Cerebellar cortex (tissue), 1 donor: ENCODE results near the gene TALDO1.
A peak's percentile ranks its signal among the peaks of the same experiment; 100 is the strongest.
"Not testable (repeated sequence)": the region's sequence is repeated elsewhere in the genome, so short reads cannot be mapped to it uniquely, and the experiment has no call there.

Experiments used
- DNase-seq: peaks from one replicate; pipeline ENCODE4 v3.0.0-alpha.2; 2015; ENCODE audit warnings: low spot score

The TALDO1 gene

DNA sequence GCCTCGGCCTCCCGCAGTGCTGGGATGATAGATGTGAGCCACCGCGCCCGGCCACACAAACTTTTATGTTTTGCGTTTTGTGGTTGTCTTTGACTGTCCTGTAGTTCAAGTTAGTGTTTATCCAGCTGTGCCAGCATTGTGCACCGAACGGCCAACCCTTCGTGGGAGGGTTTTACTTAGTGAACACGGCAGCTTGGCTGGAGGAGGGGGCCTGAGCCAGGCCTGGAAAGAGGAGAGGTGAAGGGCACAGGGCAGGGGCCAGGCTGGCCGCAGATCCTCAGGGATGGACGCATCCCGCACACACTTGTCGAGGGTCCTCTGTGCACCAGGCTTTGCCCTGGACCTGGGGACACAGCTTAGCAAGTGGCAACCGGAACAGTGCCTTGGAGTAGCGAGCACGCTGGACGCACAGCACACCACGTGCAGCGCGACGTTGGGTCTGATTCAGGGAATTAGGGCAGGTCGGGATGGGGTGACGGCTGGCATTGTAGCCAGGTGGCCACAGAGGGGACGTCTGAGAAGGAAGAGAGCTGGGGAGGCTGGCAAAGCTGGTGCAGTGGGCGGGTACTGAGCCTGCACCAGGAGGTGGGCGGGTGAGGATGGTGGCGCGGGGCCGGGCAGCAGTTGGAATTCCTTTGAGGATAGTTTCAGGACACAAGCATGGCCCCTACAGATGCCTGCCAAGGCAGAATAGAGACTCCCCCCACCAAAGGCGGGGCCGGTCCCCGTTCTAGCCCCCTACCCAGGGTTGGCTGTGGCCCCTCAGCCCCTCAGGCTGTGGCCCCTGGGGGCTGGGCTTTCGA lies 27.8 kb upstream of the TALDO1 start:
- DNase-seq = no peak

DNA sequence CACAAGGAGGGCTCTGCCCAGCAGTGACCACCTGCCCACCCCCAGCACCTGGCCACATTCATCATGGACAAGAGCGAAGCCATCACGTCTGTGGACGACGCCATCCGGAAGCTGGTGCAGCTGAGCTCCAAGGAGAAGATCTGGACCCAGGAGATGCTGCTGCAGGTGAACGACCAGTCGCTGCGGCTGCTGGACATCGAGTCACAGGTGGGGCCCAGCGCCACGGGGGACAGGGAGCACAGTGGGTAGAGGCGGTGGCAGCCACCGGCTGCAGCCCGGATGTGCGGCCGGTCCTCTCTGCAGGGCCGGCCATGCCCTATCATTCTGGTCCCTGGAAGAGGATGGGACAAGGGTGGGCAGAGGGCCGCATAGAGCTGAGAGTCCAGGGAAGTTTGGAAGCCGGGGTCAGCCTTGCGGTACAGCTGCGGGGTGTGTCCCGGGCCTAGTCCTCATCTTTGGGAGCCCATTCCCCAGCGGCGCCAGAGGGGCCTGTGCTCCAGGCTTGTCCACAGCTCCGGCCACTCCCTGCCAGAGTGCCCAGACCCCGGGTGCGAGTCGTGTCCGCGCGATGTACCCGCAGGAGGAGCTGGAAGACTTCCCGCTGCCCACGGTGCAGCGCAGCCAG lies 27.1 kb upstream of the TALDO1 start:
- DNase-seq = no peak

DNA sequence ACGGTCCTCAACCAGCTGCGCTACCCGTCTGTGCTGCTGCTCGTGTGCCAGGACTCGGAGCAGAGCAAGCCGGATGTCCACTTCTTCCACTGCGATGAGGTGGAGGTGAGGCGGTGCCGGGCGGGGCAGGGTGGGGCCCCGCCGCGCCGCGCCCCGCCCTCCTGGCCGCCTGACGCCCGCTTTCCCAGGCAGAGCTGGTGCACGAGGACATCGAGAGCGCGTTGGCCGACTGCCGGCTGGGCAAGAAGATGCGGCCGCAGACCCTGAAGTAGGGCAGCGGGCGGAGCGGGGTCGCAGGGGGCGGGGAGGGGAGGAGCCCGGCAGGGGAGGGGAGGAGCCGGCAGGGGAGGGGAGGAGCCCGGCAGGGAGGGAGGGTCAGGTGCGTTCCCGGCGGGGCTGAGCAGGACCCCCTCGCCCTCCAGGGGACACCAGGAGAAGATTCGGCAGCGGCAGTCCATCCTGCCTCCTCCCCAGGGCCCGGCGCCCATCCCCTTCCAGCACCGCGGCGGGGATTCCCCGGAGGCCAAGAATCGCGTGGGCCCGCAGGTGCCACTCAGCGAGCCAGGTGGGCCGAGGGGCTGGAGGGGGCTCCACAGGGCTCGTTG lies 26.5 kb upstream of the TALDO1 start:
- DNase-seq = no peak

DNA sequence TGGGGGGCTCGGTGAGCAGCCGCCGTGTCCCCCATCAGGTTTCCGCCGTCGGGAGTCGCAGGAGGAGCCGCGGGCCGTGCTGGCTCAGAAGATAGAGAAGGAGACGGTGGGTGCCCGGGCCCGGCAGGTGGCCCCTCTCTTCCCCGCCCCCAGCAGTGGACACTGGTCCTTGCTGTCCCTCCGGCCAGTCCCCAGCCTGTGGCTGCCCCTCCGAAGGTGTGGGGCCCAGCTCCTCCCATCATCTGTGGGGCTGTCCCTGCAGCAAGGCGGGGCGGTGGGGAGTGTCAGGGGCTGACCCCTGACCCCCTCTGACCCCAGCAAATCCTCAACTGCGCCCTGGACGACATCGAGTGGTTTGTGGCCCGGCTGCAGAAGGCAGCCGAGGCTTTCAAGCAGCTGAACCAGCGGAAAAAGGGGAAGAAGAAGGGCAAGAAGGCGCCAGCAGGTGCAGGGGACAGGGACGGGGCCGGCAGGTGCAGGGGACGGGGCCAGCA lies 26.0 kb upstream of the TALDO1 start:
- DNase-seq = no peak

DNA sequence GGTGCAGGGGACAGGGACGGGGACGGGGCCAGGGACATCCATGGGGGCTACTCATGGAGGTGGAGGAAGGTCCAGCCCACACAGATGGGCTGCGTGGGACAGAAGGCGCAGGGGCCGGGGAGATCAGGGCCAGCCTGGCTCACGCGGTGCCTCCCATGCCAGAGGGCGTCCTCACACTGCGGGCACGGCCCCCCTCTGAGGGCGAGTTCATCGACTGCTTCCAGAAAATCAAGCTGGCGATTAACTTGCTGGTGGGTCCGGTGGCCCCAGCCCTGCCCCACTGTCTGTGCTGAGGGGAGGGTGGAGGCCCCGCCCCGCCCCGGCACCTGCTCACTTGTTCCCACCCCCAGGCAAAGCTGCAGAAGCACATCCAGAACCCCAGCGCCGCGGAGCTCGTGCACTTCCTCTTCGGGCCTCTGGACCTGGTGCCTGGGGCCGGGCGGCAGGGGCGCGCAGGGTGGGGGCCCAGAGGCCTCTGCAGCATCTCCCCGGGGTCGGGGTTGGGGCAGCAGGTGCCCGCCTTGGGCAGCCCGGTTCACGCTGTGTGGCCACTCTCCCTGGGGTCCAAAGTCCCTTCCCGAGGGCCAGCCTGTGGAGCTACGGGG lies 25.4 kb upstream of the TALDO1 start:
- no peak for DNase-seq

DNA sequence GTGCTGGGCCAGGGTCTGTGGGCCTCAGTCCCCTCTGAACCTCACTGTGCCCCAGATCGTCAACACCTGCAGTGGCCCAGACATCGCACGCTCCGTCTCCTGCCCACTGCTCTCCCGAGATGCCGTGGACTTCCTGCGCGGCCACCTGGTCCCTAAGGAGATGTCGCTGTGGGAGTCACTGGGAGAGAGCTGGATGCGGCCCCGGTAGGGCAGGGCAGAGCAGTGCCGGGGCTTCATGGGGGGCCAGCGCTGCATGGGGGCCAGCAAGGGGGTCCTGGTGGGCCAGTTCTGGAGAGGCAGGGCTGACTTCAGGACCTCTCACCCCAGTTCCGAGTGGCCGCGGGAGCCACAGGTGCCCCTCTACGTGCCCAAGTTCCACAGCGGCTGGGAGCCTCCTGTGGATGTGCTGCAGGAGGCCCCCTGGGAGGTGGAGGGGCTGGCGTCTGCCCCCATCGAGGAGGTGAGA lies 24.9 kb upstream of the TALDO1 start:
- no peak for DNase-seq

DNA sequence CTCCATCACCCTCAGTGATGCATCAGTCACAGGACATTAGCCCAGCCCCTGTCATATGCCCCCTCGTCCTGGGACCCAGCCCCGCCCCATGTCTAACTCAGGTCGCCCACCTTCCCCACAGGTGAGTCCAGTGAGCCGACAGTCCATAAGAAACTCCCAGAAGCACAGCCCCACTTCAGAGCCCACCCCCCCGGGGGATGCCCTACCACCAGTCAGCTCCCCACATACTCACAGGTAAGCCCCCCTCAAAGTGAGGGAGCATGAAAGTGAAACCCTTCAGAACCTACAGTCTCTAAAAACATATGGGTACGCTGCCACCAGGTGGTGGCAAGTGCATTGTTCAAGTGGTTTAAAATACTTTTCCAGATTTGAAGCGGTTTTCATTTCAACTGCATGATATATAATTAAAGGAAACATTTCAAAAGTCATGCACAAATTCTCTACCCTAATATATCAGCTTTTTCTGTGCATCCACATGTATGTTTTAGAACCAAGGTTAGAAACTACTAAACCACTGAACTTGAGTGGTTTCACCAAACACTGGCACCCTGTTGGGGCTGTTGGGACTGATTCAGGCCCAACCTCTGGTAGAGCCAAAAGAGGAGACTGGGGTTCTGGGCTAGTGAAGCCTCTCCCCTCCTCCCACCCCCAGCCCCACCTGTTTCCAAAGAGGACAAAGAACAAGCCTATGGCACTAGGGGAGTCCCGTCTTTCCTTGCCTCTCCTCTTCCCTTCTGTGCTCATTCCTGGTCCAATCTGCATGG lies 24.0 kb upstream of the TALDO1 start:
- DNase-seq = peak; percentile 80

DNA sequence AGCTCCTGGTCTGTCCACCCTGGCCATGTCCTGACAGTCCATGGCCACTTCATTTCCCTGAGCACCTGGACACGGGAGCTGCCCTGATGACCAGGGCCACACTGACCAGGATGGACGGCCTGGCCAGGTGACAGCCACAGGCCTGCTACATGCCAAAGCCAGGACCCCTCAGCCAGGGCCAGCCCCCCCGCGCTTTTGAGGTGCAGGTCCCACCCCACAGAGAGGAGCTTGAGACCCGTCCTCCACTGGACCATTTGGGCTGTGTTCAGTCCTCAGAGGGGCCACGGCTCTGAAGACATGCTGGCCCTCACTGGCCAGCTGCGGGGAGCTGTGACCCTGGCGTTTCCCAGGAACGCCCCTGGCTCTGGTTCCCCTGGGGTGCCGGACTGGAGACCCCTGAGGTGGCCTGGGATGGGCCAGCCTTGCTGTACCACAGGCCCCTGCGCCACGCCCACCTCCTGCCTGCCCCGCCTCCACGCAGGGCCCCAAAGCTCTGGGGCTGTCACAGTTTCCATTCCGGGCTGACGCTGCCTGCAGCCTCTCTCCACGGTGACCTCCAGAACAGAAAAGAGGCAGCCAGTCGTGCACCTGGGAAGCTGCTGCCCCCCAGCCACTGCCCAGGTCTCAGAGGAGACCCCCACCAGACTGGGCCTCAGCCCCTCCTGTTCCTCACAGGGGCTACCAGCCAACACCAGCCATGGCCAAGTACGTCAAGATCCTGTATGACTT lies 23.1 kb upstream of the TALDO1 start:
- no peak for DNase-seq

DNA sequence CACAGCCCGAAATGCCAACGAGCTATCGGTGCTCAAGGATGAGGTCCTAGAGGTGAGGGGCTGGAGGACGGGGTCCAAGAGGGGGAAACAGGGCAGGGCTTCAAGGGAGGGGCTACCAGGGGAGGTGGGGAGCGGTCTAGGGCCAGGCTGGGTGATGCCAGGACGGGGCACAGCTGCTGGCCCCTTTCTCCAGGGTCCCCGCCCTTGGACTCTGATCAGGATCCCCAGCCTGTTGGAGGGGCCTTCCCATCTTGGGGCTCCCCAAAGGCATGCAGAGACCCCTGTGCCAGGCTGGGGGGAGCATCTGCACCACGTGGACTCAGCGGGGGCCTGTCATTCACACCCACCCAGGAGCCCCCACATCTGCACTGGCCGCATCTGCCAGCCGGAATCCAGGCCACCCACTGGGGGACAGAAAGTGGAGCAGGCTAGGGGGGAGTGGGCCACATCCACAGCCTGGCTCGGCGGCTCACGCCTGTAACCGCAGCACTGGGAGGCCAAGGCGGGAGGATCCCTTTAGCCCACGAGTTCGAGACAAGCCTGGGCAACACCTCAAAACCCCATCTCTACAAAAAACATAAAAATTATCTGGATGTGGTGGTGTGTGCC lies 22.4 kb upstream of the TALDO1 start:
- no peak for DNase-seq

DNA sequence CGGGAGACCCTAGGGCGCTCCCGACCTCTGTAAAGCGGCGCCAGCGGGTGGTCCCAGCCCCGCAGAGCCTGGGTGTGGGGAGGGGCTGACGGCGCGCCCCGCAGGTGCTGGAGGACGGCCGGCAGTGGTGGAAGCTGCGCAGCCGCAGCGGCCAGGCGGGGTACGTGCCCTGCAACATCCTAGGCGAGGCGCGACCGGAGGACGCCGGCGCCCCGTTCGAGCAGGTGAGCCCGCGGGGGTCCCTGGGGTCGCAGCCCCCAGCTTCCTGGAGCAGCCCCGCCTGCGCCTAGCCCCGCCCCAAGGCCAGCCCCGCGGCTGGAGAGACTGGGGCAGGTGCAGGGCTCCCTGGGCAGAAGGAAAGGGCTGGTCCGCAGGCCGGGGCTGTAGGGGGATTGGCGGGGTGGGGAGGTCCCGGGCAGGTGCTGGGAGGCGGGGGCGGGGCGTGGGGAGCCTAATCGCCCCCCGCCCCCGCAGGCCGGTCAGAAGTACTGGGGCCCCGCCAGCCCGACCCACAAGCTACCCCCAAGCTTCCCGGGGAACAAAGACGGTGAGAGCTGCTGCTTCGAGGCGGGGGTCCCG lies 21.6 kb upstream of the TALDO1 start:
- no peak for DNase-seq

DNA sequence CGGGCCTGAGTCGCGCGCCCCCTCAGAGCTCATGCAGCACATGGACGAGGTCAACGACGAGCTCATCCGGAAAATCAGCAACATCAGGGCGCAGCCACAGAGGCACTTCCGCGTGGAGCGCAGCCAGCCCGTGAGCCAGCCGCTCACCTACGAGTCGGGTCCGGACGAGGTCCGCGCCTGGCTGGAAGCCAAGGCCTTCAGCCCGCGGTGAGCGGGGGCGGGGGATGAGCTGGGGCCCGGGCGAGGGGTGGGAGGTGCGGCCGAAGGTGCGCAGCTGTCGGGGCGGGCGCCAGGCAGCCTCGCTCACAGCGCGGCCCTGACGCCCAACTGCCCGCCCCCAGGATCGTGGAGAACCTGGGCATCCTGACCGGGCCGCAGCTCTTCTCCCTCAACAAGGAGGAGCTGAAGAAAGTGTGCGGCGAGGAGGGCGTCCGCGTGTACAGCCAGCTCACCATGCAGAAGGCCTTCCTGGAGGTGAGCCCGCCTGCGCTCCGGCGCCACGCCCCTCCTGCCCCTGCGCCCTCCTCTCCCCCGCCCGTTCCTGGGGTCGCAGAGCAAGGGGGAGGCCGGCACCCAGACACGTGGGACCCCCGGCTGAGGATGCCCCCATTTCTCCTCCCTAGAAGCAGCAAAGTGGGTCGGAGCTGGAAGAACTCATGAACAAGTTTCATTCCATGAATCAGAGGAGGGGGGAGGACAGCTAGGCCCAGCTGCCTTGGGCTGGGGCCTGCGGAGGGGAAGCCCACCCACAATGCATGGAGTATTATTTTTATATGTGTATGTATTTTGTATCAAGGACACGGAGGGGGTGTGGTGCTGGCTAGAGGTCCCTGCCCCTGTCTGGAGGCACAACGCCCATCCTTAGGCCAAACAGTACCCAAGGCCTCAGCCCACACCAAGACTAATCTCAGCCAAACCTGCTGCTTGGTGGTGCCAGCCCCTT lies 20.7 kb upstream of the TALDO1 start:
- DNase-seq = no peak

DNA sequence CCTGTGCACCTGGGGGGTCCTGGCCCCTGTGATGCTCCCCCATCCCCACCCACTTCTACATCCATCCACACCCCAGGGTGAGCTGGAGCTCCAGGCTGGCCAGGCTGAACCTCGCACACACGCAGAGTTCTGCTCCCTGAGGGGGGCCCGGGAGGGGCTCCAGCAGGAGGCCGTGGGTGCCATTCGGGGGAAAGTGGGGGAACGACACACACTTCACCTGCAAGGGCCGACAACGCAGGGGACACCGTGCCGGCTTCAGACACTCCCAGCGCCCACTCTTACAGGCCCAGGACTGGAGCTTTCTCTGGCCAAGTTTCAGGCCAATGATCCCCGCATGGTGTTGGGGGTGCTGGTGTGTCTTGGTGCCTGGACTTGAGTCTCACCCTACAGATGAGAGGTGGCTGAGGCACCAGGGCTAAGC lies 20.0 kb upstream of the TALDO1 start:
- DNase-seq = no peak

DNA sequence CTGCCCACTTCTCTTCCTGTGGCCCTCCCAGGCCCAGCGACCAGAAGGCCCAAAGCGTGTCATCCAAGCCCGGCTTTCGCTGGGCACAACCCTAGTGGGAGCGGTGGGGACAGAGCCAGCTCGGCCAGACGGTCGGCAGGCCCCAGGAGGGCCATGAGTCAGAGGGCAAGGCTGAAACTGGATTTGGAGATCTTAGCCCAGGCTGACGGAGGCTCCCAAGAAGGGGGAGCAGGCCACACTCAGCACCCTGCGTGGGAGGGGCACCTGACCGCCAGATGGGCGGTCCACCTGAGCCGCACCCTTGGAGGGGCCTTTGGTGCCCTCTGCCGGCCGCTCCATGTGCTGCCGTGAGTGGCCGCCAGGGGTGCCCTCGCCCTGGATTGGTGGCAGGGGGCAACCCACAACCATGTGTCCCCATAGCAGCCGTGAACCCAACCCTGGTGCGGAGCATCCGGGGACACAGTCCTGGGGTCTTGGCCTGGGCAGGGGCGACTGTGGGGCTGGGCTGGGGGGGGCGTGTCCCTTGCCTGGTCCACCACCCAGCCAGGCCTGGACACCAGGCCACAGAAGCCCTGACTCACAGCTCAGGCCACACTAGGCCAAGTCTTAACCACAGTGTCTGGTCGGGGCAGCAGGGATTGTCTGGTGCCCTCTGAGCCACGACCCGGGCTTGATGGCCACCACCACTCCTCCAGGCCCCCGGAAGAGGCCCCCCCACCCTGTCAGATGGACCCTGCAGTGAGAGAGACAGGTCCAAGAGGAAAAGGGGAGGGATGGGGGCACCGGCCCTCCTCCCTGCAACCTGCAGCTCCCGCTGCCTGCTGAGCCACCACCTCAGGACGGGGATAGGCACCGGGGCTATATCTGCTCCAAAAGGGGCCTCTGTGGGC lies 19.2 kb upstream of the TALDO1 start:
- DNase-seq = peak; percentile 81

DNA sequence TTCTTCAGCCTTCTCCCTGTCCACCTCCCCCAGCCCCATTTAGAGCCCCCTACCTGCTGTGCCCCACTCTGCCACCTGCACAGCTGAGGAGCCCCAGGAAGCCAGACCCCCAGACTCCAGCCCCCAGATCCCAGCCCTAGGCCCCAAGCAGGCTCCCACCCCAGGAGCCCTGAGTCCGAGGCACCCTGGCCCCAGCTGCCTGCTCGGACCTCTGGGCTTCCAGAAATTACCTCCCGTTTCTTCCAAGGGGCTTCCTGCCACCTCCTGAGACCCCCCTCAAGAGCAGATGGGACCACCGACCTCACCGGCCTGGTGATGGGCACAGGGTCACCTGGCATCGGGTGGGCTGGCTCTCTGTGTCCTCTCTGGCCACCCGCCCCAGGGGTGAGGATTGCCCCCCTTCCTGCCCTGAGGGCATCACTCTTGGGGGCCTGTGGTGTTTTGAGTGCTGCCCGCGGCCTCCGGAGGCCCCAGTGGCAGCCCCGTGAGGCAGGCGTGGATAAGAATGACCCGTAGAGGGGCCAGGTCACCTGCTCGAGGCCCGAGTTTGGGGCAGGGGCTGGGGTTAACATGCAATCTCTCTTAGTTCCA lies 18.3 kb upstream of the TALDO1 start:
- DNase-seq = no peak

DNA sequence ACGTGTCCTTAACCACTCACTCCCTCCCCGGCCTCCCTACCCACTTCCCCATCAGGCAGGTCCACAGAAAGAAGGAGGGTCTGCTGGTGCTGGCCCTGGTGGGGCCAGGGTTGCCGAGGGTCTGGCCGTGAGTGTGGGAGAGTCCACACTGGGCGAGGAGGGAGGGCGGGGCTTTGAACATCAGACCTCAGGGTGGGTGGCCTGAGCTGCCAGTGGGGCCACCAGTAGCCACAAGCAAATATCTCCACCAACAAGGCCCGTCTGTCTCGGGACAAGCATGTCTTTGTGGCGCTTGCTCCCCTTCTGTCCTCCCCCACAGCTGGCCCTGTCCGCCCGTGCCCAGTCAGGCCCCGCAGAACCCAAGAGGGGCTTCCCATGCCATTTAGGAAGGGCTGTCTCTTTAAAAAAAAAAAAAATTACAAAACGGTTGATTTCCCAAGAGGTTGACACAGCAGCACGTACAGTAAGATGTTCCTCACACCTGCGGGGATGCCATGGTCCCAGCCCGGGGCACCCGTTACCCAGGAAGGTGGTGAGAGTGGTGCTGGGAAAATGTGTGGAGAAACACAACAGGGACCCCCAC lies 17.7 kb upstream of the TALDO1 start:
- DNase-seq = no peak

DNA sequence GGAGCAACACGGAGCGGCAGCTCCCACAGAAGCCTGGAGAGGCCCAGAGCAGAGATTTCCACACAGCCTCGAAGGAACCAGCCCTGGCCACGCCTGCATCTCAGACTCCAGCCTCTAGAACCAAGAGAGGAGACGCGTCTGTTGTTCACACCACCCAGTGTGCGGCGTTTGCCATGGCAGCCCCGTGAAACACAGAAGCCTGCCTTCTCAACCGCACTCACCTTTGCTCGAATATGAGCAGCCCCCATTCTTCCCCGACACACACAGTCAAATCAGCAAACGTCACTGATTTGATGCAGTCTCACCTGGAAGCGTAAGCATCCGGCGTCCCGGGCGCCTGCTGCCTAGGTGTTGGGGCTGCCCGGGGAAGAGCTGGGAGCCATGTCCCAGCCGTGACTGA lies 14.2 kb upstream of the TALDO1 start:
- no peak for DNase-seq

DNA sequence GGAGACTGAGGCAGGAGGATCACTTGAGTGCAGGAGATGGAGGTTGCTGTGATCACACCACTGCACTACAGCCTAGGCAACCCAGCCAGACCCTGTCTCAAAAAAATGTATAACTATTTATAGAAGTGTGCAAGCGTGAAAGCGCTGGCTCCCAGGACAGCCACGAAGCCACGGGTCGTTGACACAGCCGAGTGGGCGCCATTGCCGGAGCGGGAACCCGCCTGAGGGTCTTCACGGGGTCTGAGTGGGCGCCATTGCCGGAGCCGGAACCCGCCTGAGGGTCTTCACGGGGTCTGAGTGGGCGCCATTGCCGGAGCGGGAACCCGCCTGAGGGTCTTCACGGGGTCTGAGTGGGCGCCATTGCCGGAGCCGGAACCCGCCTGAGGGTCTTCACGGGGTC lies 12.7 kb upstream of the TALDO1 start:
- DNase-seq = not testable (repeated sequence)
